ENCODE data around the gene DPT. TPM values are rescaled to one million over a fixed set of nuclear protein-coding genes. Genes with fewer than 3 reads are reported as not detected.
A peak's percentile ranks its signal among the peaks of the same experiment; 100 is the strongest.
"Not testable (repeated sequence)": the region's sequence is repeated elsewhere in the genome, so short reads cannot be mapped to it uniquely, and the experiment has no call there.

Gene DPT
- 191 TPM for total RNA-seq

DNA sequence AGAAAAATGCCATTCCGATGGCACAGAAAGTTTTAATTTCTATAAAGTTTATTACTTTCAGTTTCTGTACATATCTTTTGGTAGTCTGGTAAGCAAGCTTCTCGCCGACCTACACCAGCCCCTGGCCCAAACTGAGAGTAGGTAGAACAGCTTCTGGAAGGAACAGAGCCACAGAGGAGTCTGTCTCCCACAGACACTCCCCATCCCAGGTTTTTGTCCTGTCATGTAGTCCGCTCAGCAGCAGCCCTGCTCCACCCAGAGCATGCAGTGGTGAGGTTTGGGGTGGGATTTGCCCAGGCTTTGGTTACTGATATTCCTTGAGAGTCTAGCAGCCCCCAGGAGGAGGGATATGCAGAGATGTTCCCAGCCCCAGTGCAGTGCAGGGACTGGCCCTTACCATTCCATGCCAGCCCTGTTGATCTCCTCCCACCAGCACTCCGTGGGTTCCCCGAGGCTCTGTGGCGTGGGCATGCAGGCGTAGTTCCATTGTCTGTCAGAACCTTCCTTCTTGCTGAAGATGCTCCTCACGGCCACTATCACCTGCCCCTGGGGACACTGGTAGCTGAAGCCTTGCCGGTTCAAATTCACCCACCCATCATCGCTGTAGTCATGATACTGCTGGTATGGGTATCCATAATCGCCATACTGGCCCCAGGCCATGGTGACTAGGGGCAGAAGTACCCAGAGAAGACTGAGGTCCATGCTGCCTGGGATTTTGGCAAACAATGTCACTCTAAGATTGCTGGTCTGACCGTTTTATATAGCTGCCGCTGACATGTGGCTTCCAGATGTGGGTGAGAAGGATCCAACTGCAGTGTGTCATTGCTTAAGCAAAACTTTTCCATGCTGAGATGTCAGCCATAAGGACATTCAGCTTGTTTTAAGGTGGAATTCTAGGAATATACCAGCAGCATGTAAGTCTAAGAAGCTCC is at the start of gene DPT:
Gene DPT (minus strand): TSS at position 734 of the 932 bp plus-strand sequence. CDS start 32 bp downstream, at position 702.
- DNase-seq = peak; percentile 96

DNA sequence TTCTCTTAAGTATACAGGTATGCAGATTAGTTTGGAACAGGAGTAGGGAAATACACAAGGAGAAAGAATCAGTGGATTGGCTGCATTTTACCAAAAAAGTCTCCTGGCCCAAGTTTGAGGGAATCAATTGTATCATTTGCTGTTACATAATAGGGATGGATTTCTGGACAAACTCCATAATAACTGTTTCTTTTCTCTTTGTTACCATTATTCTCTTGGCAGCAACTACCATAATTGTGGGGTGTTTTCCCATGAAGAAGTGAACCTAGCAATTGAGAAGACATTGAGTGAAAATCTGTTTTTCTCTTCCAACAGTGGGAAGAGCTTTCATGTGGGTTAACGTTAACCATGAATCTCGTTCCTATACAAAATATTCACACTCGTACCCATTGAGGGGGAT is 46.4 kb upstream of the DPT start:
- no peak for DNase-seq

DNA sequence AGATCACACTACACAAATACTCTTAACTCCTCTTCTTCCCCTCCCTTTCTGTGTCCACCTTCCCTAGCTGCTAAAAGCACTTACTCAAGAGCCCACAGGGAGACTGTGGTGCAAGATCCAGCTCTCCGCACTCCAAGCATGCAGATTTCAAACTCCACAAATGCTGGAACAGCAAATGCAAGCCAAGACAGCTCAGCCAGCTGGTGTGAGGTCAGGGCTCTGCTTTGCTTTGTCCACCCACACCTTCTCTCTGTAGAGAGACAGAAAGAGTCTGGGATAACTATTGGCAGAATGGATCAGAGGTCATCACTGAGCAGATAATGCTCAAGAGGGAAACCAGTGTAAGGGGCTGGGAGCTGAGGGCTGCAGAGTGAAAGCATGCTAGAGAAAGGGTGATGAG is 45.2 kb upstream of the DPT start:
- DNase-seq = peak; percentile 28

DNA sequence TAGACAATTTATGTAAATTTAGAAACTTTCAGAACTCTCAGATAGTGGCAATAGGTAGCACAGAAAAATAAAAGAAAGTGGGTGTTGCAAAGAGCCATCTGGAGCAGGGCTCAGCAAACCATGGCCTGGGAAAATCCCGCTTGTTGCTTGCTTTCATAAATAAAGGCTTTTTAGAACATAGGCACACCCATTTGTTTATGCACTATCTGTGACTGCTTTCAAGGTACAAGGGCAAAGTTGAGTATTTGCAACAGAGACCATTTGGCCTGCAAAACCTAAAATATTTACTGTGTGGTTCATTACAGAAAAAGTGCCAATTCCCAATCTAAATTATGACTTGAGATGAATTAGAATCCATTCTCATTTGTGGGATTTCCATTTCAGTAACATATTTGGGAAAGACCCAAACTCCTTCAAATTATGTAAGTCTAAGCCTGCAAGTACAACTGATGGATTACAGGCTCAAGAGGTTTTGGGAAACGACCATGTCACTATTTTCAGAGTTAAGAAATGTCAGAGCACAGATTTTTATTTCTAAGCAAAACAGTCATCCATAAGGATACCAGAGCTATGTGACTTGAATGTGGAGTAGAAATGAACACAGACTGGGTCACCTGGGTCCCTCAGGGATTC is 43.5 kb upstream of the DPT start:
- no peak for DNase-seq

DNA sequence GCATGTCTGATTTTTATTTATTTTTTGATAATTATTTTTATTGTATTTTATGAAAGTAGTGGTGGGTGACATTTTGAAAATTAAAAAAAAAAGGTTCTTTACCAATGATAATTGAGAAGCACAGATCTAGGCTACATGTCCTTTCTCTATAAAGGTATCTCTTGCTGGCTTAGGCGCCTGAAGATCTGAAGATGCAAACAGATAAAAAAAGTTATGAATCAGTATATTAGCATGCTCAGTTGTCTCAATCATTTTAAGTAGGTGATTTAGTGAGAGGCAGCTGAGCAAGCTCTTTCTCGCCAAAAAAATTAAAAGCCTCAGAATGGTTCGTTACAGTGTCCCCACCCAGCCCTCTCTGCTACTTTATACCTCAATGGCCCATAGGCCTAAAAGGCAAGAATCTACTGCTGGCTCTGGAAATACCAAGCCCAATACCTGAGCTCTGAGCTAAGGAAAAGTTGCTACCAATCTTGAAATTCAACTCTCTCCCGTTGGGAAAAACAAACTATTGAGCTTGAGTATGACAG is 42.2 kb upstream of the DPT start:
- DNase-seq = no peak

DNA sequence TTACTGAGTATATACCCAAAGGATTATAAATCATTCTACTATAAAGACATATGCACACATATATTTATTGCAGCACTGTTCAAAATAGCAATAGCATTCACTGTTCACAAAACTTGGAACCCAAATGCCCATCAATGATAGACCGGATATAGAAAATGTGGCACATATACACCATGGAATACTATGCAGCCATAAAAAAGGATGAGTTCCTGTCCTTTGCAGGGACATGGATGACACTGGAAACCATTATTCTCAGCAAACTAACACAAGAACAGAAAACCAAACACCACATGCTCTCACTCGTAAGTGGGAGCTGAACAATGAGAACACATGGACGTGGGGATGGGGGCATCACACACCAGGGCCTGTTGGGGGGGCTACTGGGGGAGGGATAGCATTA is 40.9 kb upstream of the DPT start:
- DNase-seq = not testable (repeated sequence)

DNA sequence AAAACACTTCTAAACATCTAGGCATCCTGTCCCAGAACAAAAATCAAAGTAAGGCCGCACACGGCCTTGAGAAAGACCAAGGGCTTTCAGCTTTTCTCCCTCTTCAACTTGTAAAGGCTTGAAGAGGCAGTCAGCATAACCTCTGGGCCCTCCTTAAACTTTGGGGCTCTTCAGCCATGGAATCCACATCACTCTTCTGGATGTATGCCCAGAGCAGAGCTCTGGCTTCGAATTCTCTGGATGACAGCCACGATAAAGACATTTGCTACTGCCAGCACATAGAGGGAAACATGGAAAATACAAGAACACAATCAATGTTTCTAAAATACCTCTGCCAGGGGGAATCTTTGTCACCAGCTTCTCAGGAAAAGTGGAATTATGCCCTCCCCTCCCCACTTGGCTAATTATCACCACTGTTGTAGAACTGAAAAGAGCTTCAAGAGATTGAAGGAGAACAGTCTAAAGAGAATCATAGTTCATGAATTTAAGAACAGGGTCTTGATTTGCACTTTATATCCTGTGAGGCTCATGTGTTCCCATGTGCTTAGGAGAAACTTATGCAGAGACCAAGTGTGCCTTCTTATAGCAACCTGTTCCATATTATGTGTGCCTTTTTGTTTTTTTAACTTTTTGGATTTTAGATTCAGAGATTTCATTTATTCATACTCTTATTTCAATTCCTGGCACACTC is 39.0 kb upstream of the DPT start:
- DNase-seq = peak; percentile 80

DNA sequence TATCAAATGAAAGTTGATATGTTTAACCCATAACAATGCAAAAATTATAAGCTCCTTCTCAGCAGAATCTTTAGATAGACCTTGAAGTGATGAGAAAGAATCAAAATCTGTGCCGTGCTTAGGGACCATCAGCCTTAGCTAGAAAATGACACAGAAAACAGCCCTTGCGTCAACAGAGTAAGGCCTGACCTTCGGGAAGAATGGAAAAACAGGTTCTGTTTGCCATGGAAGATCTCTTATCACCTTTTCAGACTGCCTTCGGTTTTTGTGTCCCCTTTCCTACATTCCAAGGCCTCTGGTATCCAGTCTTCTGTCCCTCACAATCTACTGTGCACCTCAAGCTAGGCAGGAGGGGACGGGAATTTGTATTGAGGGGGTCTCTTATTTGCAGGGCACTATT is 37.6 kb upstream of the DPT start:
- no peak for DNase-seq

DNA sequence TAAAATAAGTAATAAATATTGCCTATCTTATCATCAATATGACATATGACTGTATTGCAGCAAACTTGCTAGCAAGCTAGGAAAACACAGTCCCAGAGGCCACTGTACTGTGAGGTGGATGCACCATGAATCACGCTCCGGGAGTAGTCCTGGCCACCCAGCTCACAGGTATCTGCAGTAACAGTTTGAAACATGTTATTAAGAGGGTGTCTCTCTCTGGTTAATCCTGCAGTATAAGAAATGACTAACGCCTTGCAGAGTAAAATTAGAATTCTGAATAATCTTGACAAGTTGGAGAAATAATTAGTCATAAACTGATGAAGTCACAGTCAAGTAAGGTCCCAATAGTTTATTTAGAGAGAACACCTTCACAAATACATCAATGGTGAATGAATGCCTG is 34.0 kb upstream of the DPT start:
- no peak for DNase-seq

DNA sequence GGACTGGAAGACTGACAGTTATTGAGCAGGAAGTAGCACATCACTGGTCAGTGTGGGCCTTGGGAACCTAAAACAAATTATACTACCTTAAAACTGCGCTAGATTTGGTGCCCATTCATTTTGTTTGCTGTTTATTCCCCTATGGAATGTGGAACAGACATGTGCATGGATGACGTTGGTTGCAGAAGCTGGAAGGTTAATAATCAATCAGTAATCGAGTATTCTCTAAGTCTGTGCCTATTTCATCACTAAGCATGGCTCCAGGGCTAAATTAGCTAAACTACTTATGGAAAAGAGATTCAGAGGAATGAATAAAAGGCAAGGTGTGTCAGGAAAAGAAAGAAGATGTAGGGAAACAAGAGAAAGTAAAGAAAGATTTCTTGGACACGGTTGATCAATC is 33.5 kb upstream of the DPT start:
- no peak for DNase-seq

DNA sequence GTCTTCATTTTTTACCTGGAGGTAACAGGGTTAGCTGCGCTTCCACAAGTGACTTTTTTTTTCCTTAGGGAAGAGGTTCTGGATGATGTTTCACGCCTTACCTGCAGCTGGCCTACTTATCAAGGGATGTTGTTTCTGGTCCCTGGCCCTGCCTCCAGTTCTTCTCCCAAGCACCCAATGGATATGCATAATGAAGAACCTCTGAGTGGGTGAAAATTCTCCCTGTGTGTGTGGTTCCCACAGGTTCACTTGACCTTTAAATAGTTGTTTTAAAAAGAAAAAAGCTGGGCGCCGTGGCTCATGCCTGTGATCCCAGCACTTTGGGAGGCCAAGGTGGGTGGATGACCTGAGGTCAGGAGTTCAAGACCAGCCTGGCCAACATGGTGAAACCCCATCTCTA is 31.8 kb upstream of the DPT start:
- DNase-seq = no peak

DNA sequence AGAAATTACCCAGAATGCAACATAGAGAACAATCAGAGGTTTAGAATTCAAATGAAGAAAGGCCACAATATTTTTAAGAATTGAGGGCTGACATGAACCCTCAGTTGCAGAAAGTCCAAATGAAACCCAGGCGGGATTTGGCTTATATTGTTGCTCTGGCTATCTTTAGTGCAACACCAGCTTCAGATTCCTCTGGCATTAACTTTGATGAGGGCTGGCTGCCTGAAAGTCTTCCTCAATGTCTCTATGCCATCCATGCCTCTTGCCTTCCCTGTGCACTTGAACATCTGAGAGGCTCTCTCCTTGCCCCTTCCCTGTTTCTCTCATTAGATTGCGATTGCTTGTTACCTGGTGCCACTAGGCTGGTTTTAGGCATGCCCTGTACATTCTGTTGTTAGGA is 31.2 kb upstream of the DPT start:
- DNase-seq = no peak

DNA sequence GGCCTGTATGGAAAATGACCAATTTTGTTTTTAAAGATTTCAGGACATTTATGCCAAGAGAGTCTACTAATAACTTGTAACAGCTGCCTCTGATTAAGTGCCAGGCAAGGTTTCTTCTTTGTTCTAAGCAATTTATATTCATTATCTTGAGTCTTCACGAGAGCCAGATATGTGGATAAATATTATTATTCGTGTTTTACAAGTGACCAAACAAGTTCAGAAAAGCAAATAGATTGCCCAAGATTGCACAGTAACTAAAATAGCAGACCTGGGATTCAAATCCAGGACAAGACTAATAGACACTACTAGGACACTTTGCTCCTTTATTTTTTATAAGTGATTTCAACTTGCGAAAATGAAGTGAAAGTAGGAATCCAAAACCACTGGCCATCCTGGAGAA is 30.1 kb upstream of the DPT start:
- DNase-seq = no peak

DNA sequence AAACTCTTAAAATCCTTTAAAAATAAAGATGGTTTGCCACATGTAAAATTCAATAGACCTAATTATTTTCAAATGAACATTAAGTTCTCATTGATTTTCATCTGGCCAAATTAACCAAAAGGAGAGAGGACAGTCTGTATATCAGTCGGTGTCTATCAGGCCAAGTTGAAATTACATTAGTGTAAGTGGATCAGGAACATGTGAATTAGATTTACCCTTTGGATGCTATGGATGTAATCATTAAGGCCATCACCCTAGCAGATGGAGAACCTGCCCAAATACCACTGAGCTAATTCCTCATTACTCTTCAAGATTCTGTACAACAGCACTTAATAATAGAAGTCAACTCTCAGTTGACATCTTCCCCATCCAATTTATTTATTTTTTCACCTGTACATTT is 29.5 kb upstream of the DPT start:
- no peak for DNase-seq

DNA sequence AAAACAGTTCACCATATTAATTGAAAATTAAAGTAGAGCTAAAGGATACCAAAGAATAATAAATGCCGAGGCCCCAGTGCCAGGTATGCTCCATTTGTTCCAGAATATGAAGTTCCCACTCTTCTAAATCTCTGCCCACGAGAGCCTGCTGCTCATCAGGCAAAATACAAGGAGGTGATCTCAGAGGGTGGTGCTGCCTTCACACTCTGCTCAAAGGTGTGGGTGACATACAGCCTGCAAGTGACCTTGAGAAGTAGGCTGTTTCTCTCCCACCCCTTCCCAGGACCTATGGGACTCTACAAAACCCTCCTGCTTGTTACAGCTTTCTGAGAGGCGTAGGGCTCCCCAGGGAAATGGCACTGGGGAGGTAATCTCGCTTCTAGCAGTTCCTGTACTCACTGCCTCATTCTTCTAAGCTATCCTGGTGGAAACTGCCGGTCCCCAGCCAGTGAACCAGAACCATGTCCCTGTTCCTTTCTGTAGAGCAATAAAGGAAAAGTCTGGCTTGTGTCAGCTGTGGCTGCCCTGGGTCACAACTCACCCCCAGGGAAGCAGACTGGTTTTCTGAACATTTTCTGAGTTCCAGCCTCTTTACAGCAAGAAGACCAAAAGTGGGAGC is 26.9 kb upstream of the DPT start:
- DNase-seq = no peak

DNA sequence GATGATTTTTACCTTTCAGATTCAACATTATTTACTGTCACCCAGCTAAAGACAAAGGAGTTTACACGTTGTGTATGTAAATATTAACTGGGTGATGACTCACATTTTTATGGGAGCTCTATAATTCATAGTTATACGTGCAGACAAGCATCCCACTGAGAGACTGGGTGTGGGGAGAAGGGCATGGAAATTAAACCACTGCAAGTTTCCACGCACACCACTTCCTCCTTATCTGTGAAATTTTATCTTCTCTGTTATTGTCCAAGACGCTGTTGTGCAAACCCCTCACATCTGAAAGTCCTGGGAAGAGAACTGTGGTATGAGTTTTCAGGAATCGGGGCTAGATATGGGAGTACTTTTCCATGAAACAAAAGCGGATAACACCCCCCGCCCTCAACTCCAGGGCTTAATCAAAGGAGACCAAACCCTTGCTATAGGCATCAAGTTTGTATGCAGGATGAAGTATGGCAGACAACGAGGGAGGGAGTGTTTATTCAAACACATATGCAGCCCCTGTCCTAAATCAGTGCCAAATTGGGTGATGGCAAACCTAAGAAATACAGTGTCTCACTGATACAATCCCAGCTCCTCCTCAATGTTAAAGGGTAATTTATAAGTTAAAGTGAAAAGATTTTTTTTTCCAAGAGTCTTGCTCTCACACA is 23.3 kb upstream of the DPT start:
- peak; percentile 7 for DNase-seq

DNA sequence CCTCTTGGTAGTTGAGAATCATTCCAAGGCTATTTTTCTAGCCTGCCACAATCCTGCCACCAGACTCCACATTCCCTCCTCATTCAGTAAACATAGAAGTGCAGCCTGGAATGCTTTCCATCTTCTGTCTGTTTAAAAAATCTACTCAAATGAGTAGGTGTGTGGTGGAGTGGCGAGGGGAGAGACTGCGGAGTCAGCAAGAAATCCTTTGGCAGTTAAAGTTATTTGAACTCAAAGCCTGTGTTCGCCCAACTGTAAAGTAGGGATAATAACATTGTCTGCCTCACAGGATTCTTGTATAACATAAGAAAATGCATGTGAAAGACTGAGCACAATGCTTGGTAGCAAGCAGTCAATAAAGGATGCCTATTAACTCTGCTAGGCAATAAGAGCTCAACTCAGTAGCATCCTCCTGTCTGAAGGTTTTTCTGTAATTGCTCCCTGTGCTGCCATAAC is 22.2 kb upstream of the DPT start:
- no peak for DNase-seq

DNA sequence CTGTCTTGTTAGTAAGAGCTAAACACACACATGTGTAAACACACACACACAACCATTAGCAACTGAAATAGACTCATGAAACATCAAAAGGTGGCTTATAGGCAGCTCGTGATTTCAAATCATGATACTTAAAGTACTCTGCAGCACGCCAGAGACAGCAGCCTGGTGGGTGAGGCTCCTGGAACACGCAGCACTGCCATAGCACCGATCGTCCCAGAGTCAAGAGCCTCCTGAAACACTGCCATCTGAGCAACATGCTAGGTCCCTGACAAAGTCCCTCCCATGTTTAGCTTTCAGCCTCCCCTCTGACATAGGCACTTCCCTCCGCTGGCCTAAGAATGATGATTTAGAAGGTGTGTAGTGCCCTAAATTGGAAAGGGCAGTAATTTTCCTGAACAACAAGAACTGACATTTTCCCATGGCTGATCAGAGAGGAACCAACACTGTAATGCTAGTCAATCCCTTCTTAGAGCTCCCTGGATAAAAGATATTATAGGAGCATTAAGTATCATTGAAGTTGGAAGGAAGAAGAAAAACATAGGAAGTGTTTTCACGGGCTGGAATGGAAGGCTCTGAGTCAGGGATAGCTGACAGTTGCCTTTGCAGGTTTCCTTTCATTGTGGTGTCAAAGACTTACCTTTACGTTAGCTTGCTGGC is 14.1 kb upstream of the DPT start:
- no peak for DNase-seq

DNA sequence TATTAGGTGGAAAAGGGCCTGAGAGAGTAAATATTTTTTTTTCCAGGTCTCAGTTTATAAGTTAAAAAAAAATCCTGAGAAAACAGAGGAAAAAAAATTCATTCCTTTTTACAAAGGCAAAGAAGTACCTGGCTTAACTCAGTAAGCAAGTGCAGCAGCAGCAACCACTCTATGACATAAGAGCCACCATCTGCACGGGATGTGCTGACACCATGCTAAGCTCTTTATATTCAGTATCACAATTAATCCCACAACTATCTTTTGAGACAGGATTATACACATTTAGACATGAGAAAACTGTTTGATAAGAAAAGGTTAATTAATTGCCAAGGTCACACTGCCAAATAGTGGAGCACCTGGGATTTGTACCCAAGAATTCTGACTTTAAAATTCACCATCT is 13.4 kb upstream of the DPT start:
- no peak for DNase-seq

DNA sequence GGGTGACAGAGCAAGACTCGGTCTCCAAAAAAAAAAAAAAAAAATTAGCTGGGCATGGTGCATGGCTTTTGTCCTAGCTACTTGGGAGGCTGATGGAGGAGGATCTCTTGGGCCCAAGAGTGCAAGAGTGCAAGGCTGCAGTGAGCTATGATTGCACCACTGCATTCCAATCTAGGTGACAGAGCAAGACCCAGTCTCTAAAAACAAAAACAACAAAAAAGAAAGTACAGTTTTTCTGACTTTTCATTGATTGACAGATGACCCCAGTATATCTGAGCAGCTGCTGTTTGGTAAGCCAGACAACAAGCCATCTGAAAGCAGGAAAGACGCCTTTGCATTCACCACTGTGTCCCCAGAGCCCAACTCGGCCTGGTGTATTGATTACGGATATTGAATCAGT is 10.9 kb upstream of the DPT start:
- no peak for DNase-seq

DNA sequence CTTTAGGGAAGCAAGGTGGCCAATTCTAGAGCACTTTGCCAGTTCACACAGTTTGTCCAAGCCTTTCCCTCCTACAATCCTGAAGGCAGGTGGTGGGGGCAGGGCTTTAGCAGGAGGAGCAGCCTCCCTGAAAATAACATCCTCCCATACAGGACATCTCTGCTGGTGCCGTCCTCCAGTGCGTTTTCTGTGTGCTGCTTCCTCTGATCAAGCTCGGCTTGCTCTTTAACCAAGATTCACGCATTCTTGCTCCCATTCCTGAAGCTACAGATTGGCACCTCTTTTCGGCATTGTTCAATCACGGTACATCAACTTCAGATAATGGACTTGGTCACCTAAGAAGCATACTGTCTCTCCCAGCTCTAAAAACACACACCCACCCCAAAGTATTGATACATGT is 7.5 kb upstream of the DPT start:
- no peak for DNase-seq

All from skin of body (tissue), 2 donors.